NCI-H2029 treated with DMSO at 0.1 percent for 48 hours (cell line): ENCODE measurements around the gene GRIN2D.

Experiments used
- DNase-seq: peaks from one replicate; lab custom pipeline; 2025; lab: John Stamatoyannopoulos, UW

GRIN2D gene

GRCh38 chr19:48393559-48394330 is at the start of gene GRIN2D:
Gene GRIN2D (plus strand): TSS chr19:48393668. CDS start chr19:48398393, 4,725 bp downstream.
- DNase-seq = no peak

GRCh38 chr19:48344892-48345291 is 48.6 kb upstream of the GRIN2D start:
- no peak for DNase-seq

- no peak for DNase-seq
These were observed 47.3 kb upstream of the GRIN2D start for GRCh38 chr19:48346191-48346590.

- no peak for DNase-seq
These were observed 45.4 kb upstream of the GRIN2D start for GRCh38 chr19:48348045-48348444.

GRCh38 chr19:48348737-48349136 is 44.7 kb upstream of the GRIN2D start:
- DNase-seq = no peak

- DNase-seq = no peak
These were observed 42.6 kb upstream of the GRIN2D start for GRCh38 chr19:48350856-48351255.

- DNase-seq = peak; percentile 7
These were observed 42.1 kb upstream of the GRIN2D start for GRCh38 chr19:48351341-48351752.

GRCh38 chr19:48353677-48354076 is 39.8 kb upstream of the GRIN2D start:
- no peak for DNase-seq

GRCh38 chr19:48354332-48354992 is 39.0 kb upstream of the GRIN2D start:
- no peak for DNase-seq

GRCh38 chr19:48355365-48355954 is 38.0 kb upstream of the GRIN2D start:
- DNase-seq = no peak

- DNase-seq = no peak
These were observed 34.3 kb upstream of the GRIN2D start for GRCh38 chr19:48359123-48359522.

GRCh38 chr19:48361912-48362311 is 31.6 kb upstream of the GRIN2D start:
- DNase-seq = no peak

- peak; percentile 85 for DNase-seq
These were observed 30.6 kb upstream of the GRIN2D start for GRCh38 chr19:48362716-48363499.

- peak; percentile 70 for DNase-seq
These were observed 30.0 kb upstream of the GRIN2D start for GRCh38 chr19:48363500-48363809.

GRCh38 chr19:48363810-48364597 is 29.5 kb upstream of the GRIN2D start, which contains the start of the genes SYNGR4 and TMEM143:
Gene SYNGR4 (plus strand): TSS chr19:48364367. CDS start chr19:48365843, 1,476 bp downstream.
Gene TMEM143 (minus strand): TSS chr19:48363940. CDS start chr19:48363920, 20 bp downstream.
- DNase-seq = peak; percentile 98

GRCh38 chr19:48364598-48365348 is 28.7 kb upstream of the GRIN2D start:
- DNase-seq = no peak

GRCh38 chr19:48365602-48366001 is 27.9 kb upstream of the GRIN2D start:
- no peak for DNase-seq

GRCh38 chr19:48367855-48368254 is 25.6 kb upstream of the GRIN2D start:
- DNase-seq = no peak

GRCh38 chr19:48368936-48369335 is 24.5 kb upstream of the GRIN2D start:
- DNase-seq = no peak

- DNase-seq = no peak
These were observed 22.5 kb upstream of the GRIN2D start for GRCh38 chr19:48370955-48371354.

- no peak for DNase-seq
These were observed 22.1 kb upstream of the GRIN2D start for GRCh38 chr19:48371367-48371766.
